ENCODE measurements around the gene CST9.
A peak's percentile ranks its signal among the peaks of the same experiment; 100 is the strongest.
"Not testable (repeated sequence)": the region's sequence is repeated elsewhere in the genome, so short reads cannot be mapped to it uniquely, and the experiment has no call there.

Gene CST9

DNA sequence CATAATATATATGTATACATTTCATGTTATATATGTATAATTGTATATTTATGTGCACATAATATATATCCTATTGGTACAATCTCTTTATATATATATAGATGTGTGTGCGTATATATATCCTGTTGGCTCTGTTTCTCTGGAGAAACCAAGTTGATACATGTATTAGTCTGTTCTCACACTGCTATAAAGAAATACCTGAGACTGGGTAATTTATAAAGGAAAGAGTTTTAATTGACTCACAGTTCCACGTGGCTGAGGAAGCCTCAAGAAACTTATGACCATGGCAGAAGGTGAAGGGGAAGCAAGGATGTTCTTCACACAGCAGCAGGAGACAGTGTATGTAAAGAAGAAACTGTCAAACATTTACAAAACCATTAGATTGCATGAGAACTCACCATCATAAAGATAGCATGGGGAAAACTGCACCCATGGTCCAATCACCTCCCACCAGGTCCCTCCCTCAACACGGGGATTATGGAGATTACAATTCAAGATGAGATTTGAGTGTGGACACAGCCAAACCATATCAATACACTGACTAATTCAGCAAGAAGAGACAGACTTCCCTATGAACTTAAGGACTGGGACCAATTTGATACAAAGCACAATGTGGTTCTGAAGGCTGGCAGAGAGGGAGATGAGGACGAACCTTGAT is 18.1 kb upstream of the CST9 start:
- DNase-seq: no peak

DNA sequence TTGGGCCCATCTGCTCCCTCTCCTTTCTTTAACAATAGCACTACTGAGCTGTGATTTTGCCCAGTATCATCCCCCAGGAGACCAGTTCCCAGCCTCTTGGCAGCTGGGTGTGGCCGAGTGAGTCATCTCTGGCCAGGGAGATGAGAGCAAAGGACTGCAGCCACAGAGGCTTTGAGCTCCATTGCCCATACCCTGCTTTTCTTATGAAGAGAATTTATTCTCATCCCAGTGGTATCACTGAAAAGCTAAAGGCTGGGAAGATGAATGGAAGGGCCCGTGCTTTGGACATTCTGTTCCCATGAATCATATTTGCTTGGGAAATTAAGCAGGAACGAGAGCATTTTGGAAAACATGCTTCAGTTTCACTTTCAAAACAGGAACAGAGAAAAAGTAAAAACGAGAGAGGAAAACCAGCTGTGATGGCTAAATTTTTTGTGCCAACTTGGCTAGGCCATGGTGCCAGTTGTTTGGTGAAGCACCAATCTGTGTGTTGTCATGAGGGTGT is 17.2 kb upstream of the CST9 start:
- peak; percentile 73 to 77 (median 76) for DNase-seq

DNA sequence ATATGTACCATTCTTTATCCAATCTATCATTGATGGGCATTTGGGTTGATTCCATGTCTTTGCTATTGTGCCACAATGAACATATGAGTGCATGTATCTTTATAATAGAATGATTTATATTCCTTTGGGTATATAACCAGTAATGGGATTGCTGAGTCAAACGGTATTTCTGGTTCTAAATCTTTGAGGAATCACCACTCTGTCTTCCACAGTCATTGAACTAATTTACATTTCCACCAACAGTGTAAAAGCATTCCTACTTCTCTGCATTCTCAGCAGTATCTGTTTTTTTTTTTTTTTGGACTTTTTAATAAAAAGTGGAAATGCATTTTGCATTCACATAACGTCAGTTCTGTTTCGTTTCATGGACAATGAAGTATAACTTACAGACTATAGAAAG is 16.7 kb upstream of the CST9 start:
- DNase-seq: not testable (repeated sequence)

DNA sequence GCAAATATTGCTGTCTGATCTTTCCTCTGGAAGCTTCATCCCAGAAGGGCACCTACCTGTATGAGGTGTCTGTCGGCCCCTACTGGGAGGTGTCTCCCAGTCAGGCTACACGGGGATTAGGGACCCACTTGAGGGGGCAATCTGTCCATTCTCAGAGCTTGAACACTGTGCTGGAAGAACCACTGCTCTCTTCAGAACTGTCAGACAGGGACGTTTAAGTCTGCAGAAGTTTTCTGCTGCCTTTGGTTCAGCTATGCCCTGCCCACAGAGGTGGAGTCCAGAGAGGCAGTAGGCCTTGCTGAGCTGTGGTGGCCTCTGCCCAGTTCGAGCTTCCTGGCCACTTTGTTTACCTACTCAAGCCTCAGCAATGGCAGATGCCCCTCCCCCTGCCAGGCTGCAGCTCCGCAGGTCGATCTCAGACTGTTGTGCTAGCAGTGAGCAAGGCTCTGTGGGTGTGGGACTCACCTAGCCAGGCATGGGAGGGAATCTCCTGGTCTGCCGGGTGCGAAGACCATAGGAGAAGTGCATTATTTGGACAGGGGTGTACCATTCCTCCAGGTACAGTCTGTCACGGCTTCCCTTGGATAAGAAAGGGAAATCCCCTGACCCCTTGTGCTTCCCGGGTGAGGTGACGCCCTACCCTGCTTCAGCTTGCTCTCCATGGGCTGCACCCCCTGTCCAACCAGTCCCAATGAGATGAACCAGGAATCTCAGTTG is 15.1 kb upstream of the CST9 start:
- DNase-seq: not testable (repeated sequence)

DNA sequence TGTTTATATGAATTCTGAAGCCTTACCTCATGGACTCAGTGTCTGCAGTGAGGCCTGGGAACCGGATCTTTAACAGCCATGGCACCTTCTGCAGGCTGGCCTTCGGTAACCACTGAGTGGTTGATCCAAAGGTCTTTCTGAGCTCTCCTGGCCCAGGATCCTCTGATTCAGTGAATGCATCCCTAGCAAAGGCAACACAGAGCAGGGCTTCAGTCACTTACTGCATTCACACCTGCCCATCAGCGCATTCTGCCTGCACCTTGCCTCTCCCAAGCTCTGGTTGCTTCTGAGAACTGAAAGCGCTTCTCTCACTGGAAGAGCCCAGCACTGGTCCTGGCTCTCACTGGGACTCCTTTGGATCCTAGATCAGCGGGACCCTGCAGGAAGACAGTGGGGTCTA is 8.4 kb upstream of the CST9 start:
- DNase-seq: no peak

DNA sequence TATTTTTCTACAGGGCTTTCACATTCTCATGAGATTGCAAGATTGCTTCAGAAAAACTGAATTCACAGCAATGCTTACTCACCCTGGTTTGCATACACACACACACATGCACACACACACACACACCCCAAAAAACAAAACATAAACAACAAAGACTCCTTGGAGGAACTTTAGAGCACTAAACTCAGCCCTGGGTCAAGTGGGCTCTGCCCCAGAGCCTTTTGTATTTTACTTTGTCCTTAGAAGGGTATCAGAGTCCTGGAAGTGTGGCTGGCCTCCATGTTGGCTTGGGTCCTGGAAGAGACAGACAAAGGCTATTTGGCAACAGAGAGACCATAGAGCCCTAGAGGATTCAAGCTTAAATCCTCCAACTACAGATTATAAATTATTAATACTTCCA is 8.0 kb upstream of the CST9 start:
- no peak for DNase-seq

DNA sequence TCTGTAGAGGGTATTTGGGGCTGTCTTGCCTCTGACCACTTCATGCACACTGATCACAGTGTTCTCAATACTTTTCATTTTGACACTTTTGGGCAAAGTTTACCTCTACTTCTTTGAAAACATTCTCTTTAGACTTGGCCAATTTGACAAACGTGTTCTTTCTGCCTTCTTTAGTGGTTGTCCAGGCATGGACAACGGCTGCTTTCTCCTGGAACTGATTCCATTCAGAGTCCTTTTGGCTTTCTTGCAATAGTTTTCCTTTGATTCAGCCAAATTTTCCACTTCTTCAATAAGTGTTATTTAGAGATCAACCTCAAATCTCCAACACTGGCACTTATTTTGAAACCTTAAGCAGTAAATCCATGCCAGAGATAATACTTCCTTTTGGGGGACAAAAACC is 6.7 kb upstream of the CST9 start:
- DNase-seq: no peak

DNA sequence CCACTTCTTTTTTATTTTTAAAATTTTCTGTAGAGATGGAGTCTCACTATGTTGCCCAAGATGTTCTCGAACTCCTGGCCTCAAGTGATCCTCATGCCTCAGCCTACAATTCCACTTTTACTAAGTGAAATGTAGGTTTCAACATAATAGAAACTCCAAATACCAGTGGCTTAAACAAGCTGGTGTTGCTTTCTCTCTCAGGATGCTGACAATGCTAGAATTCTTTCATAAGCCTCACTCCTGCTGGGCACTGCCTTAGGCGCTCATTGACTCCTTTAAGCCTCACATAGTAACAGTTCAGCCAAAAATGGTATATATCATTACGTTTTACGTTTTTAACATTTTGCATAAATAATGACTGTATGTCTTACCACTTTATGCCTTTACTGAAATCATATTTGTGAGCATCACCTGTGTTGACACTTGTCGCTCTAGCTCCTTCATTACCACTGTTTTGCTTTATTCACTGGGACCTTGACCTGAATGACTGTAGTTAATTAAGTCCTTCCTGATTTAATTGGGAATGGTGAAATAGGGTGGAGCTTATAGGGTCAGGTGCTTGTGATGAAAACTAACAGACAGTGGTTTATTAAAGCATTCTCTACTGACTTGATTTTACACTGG is 3.9 kb upstream of the CST9 start:
- DNase-seq: peak; percentile 36 to 64 (median 58)

DNA sequence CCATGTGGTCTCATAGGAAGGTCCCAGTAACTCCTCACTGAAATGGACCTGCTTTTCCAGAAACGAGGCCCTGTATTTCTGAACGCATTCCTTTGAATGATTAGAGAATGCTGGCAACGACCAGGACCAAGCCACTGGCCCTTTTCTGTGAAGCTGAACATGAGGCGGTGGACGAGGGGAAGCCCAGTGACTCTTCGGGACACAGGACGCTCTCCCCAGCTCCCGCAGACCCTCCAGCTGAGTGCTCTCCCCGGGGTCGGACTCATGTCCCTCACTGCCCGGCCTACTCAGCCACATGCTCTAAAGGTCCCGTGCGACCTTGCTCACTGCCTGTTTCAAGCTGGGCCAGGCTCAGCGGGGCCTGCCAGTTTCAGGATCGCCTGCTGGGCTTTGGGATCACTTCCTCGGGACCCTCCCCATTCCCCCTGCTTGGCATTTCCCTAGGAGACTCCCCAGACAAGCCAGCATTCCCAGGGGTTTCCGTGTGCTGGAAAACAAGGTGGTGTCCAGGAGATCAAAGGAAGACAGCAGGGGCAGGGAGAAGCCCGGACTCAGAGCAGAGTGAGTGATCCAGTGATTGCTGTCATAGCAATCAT is 2.6 kb upstream of the CST9 start:
- no peak for DNase-seq

DNA sequence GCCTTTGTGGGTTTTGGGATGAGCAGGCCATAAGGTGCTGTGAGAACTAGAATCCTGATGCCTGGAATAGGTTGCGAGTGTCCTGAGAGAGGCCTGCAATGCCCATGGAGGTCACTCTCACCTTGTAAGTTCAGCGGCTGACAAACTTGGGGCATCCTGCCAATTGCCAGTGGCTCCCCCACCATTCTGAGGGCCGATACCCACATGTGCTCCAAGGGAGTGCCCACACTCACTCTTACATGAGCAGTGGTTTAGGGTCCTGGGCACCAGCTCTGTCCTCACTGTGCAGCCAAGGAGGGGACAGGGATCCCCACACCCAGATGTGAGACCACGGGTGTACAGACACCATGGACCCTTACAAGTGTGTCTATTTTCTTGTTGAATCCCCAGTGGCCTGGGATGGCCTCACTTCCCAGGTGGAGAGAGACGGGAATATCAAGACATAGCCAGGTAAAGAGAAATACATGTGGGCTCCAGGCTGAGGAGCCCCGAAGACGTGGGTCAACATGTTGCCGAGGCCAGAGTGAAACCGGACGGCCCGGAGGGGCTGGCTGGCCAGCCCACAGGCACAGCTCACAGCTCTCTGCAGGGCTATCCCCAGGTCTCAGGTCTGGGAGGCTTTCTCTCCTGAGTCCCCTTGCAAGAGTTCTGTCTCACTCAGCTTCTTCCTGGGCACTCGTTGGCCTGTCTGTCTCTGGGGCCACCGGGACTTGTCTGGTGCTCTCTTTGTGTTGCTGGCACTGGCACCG is 2.0 kb upstream of the CST9 start:
- DNase-seq: no peak

DNA sequence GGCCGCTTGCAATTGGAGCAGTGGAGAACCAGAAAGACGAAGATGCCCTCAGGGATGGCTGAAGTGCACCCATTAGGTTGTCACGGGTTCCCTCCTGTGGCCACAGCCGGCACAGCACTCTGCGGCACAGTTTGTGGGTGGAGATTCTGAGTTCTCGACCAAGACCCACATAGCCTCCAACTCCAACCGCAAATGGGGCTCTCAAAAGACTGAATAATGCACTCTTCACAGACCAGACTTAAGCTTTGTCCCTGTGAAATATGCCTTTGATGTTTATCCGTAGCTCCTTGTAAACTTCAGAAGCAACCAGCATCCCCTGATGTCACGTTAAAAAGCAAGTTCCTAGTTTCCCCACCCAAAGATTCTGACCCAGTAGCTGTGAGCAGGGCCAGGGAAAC is 934 bp upstream of the CST9 start:
- peak; percentile 78 to 87 (median 84) for DNase-seq

DNA sequence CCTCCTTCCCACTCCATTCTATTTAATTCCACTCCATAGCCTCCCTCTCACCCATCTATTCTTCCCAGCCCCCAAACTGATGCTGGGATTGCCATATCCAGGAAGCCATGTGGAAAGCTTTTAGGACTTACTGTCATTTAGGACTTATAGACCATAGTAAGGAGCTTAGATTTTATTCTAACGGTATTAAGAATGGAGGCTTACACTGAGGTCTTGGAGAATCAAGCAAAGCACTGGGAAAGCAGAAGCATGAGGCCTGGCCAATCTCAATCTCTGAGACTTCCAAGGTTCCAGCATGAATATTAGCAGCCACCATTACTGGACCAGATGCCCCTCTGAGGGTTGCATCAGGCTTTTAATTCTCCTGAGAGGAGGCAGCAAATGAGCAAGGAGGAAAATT is 1.4 kb downstream of the CST9 start:
- no peak for DNase-seq

DNA sequence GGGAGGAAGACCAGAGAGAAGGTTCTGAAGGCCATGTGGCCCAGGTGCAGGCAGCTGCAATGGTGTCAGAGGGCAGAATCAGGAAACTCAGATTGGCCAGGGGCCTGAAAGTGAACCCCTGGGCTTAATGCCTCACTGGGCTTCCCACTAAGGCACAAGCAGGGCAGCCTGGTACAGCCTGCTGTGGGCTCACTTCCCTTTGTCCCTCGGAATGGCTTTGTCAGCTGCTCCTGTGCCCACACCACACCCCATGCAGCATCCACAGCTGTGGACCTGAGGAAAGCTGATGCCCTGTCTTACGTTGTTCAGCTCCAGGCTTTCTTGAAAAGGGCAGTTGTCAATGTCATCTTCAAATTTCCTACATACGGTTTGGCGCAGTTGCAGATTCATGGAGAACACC is 2.4 kb downstream of the CST9 start:
- peak in 1 of 3 donors; percentile 50 for DNase-seq

DNA sequence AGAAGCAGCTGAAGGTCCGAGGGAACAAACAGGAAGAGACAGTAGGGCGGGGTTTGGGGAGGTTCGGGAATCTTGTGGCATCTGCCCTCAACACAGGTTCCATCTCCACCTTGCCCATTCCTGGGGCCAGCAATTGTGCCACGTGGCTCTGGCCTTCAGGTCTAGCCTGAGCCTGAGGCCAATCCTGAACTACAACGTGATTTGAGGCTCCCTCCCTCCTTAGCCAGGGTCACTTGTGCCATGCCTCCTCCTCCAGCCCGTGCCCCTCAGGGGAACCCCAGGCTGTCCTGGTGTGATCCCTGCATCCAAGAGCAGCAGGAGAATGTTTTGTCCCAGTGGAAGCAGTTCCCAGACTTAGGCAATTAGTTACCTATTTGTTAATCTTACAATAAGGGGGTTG is 3.0 kb downstream of the CST9 start:
- DNase-seq: no peak

DNA sequence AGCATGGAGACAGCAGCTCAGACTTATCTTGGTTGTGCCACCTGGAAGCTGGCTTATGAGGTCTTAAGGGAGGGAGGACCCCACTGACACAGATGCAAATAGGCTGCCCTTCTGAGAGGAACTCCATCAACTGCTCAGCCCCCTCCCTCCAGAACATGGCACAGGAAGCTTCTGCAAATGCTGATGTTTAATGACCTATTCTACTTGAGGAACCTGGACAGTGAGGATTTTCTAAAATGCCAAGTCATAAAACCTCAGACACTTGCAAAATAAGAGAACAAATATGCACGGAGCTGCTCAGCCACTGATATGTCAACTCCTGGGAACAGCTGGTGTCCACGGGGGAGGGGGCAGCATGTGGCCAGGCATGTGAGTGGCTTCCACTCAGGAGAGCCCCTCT is 3.5 kb downstream of the CST9 start:
- peak in 1 of 3 donors; percentile 21 for DNase-seq

DNA sequence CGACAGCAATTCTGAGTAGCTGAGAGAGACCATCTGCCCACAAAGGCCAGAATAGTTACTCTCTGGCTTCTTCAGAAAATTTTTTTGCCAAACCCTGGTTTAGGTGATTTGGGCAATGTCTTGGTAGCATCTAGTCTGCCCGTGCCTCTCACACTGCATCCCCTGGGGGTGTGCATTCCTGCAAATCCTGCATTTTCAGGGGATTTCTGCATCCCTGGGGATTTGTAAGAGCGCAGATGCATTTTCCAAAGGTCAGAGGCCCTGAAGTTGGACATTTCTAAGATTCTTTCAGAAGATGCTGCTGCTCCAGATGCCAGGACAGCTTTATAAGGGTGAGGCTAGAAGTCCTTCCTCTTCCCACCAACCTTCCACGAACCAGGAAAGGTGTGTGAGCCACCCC is 4.0 kb downstream of the CST9 start:
- no peak for DNase-seq

DNA sequence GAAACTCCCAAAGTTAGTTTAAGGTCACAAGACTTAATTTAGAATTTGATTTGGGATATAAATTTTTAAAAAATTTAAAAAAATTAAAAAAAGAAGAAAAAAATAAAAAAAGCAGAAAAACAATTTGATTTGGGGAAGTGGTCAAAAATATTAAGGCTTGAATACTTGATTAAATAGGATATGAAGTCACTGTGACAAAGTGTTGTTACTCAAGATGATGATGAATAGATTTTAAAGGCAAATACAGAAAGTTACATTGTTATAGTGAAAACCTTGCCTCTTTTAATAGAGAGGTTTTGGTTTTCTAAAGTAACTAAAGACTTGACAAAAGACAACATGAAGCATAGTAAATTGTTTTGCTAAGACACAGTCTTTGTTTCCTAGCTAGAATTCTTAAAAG is 7.2 kb downstream of the CST9 start:
- DNase-seq: peak in 2 of 3 donors; percentile 59 to 67

DNA sequence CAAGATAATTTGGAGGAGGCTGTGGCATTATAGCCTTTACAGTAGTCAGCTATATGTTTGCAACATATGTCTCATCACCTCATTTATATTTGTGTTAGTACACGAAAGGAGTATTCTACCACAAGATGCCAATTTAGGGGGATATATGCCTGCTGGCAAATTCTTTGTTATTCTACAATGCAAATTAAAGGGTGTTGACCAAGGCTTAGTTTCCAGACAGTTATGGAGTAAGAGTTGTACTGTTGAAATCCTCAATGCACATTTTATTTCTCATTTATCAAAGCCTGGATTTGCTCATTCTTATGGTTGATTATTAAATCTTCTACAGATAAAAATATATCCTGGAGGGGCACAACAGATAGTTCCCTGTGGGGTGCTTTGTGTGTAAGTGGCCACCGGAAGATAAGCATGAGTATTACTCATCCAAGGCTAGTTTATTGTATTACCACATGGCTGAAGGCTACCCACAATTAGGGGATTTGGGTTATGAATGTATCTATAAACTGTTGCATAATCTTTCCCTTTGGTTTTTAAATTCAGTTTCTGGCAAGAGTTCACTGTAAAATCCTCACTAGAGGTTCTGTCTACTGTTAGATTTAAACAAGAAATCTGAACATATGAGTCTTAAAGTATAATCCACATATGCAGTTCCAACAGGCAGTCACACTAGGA is 9.0 kb downstream of the CST9 start:
- peak; percentile 54 to 68 (median 59) for DNase-seq

DNA sequence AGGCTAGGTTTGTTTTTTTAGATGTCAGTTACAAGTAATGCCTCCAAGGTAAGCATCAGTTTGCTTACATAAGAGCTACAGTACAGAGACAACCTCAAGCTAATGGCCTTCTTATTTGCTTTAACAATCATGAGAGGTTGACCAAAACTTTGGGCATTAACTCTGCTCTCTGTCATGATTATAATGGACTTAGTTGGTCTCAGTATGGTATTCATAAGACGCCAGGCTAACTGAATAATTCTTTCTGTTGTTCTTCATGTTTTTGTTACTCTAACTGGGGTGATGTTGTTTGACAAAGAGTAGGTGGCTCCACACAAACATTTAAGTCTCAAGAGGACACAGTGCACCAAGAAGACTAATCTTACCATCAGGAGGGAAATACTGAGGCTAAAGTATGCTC is 9.8 kb downstream of the CST9 start:
- DNase-seq: peak in 1 of 3 donors; percentile 10

DNA sequence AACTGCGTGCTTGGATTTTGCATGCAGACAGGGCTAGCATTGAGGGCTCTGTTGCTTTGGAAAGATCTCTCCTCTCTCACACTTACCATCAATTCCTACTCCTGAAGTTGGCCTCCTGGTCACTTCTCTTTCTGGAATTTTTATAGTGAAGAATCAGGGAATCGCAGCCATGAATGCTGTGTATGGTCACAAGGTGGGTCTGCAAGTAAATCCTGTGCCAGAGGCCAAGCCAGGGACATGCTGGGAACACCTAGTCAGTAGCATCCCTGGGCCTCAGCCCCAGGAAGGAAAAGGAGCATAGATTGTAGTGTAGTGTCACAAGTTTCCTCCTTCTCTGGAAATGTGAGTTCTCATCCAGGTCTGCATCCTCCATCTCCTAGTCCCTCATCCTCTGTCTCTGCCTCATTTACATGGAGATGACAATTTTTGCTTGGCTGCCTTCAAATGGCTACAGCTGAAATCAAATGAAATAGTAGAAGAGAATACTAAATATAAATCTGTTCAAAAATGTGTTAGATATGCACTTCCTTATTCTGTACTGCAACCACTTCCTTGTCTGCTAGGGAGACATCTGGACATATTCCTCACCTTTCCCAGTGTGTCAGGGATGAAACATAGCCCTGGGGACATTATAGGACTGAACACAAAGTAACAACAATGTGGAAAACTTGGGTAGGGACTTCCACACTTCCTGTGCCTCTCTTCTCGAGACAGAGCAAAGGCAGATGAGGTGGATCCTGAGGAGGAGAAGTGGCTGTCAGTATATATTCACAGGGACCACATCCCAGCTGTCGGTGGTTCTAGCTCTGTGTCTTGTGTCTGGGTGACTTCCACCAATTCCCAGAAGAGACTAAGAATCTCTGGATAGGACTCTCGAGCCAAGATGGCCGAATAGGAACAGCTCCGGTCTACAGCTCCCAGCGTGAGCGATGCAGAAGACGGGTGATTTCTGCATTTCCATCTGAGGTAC is 17.0 kb downstream of the CST9 start:
- DNase-seq: no peak

DNA sequence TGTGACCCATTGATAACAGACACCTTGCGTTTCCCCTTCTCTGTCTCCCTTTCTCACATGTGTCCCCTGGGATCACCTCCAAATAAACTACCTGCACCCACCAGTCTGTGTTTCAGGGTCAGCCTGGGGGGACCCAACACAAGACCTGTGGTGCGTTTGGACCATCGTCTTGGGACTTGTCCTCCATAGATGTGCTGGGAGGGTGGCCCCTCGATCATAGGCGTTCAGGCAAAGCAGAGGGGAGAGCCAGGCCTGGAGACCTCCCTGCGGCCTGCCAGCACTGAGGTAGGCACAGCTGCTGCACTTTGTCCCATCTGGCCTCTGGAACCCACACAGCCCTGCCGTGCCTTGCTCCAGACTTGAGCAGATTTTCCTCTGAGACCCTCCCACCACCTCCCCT is 18.1 kb downstream of the CST9 start:
- DNase-seq: no peak

Measured in suppressor macrophage treated with lipopolysaccharide for 1 hour (primary cell).